KG1 (cell line): ENCODE measurements around the gene VPS13D.

Experiments
- DNase-seq: peaks from one replicate; lab custom pipeline; 2025; lab: John Stamatoyannopoulos, UW

VPS13D gene

DNA sequence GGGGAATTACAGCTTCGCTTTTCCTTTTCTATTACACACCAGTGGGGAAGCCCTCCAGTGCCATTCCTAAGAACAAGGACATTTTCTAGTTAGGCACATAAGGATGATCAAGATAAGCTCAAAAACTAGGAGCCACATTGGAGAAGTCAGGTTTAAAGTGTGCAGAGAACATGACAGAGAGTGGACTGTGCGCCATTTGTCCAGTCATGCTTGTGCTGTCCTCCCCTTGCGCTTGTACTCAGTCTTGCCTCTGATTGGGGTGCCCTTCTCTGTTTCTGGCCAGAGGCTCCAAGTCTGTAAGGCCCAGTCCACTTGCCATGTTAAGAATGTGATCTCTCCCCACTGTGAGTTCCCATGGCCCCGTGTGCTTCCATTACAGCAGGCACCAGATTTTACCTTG, 198.5 kb downstream of the VPS13D start:
- DNase-seq = no peak

GRCh38 chr1:12430525-12430924, 200.7 kb downstream of the VPS13D start:
- no peak for DNase-seq

GRCh38 chr1:12432897-12433296, 203.1 kb downstream of the VPS13D start:
- no peak for DNase-seq

DNA sequence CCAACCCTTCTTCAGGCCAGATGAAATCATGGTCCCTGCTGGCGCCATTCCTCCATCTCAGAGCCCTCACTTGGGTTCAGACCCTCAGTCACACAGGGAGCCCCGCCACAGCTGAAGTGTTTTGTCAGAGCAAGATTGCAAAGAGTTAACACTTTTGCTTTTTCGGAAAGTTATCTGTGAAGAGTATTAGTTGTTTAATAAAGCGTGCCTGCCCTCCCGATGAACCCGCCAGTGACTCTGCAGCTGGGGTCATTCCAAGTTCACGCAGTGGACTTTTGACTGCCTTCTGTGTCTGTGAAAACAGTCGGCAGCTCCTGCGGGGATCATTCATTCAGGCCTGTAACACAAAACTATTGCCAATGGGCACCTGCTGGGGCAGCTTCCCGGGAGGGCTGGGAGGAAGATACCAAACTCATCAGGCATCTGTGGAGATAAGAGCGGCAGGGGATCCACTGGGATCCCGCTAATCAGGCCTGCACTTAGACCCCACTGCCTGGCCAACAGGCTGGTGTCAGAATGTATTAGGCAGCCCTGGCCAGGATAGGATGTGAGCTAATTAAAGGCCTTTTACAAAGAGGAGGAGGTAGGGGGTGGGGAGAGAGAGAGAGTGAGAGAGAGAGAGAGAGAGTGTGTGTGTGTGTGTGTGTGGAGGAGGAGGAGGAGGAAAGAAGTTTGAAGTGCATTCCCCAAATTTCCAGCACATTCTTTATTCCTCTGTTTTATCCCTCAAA, 203.7 kb downstream of the VPS13D start:
- DNase-seq = no peak

DNA sequence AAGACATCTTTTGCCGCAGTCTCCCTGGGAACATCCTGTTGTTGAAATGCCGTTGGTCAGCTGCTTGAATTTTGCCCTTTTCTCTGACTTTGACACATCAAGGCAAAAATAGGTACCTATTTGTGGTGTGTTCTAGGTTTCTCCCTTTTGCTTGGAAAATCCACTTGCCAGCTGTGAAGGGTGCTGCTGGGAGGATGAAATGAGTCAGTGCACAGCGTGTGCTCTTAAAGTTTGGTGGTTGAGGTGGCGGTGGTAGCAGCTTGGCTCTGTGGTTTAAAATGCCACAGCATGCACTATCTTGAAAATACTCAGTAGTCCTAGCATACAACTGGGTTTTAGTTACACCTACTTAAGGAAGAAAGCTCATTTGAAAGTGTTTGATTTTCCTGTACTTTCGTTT, 204.3 kb downstream of the VPS13D start:
- no peak for DNase-seq

GRCh38 chr1:12434686-12435085, 204.9 kb downstream of the VPS13D start:
- no peak for DNase-seq

DNA sequence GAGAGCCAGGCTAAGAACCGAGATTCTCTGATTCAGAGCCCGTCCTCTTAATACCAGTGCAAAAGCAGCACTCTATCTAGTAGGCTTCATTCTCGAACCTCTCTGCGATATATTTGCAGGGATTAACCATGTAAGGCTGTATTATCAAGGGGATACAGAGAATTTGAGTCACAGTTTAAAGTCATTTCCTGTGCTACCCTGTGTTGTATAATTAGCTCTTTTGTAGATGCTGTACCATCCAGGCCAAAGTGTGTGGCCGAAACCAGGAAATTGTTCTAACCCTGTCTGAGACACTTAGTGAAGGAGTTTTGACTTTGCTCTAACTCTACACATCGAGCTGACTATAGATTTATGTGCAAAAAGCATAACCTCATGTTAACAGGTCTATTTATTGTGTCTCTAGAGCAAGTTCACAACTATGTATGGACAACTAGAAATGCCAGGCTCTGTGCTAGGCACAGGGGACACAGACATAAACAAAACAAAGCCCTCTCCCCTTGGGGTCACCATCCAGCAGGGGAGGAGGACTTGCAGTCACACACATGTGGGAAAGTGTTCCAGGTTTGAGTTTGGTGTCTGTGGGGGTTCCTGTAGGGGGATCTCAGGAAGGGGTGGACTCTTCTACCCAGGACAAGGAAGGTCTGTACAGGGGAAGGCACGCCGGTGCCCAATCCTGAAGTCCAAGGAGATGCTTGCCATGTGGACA, 206.0 kb downstream of the VPS13D start:
- DNase-seq = peak; percentile 55

GRCh38 chr1:12436345-12436658, 206.5 kb downstream of the VPS13D start:
- no peak for DNase-seq

- DNase-seq = no peak
Observed at GRCh38 chr1:12436817-12437599, 207.2 kb downstream of the VPS13D start.

GRCh38 chr1:12437629-12438028, 207.8 kb downstream of the VPS13D start:
- DNase-seq = no peak

DNA sequence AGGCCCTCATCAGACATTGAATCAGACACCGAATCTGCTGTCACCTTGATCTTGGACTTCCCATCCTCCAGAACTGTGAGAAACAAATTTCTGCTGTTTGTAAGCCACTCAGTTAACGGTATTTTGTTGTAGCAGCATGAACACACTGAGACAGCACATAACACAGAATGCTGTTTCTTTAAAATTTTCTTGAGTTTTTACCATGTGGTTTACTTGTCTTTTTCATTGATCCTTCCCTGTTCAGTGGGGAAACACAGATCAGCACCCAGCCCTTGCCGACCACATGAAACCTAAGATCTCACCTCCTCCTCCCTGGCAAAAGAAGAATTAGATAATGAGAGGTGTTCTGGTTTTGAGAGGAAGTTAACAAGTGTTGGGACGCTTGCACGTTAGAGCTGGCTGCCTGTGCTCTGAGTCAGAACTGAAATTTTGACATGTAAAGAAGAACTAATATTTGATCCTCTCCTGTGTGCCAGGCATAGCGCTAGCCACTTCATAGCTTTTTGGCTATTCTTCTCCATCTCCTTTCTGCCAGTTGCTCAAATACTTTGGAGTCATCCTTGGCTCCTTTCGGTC, 208.6 kb downstream of the VPS13D start:
- DNase-seq = no peak

GRCh38 chr1:12439073-12439472, 209.2 kb downstream of the VPS13D start:
- no peak for DNase-seq

DNA sequence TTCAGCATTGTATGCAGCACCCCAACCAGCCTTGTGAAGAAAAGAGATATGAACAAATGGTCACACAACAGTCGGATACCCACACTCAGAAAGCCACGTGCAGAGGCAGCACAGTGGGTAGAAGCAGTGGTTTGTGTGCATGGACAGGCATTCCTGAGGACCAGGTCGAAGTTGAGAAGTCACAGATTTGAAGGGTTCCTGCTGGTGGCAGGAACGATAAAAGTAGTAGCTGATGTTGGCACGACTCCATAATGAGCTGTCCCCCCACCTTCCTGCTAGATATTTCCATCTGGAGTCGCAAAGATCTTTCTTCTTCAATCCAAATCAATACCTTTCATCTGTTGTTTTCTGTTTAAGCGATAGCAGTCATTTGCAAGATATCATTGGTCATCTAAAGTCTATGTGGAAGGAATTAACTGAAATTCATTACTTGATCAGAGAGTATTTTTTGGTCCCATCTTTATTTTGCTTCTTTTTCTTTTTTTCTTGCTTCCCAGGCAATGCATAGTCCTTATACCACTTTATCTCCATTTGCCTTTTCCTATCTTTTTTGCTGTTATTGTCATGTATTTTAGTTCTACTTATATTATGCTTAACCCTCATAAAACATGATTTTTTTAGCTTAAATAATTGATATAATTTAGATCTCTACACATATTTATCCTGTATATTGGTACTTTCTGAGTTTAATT, 211.7 kb downstream of the VPS13D start:
- no peak for DNase-seq

DNA sequence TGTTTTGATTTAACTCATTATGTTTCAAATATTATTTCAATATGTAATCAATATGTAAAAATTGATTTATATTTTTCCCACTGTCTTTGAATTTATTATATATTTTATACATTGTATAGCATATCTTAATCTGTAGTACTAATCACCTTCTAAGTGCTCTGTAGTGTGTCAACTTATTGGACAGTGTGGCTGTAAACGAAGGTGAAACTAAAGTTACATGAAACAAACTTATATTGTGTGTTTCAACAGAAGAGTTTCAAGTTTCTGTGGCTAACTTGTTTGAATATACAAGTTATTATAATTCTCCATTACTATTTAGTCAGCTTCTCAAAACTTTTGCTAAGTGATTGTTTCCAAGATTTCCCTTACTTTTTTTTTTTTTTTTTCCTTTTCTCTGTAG, 212.4 kb downstream of the VPS13D start:
- DNase-seq = no peak

DNA sequence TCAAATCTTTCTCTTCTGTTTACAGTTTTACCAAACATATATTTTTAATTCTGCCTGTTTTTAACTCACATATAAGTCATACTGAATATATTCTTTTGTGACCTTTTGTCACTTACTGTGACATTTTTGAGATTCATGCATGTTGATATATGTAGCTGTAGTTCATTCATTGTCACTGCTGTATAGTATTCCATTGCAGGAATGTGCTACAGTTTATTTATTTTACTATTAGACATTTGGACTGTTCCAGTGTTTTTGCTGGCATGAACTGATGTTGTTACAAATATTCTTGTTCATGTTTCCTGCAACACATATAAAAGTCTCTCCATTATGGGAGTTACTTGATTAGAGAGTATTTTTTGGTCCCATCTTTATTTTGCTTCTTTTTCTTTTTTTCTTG, 213.3 kb downstream of the VPS13D start:
- DNase-seq = no peak

- no peak for DNase-seq
Observed at GRCh38 chr1:12444329-12444841, 214.6 kb downstream of the VPS13D start.

- no peak for DNase-seq
Observed at GRCh38 chr1:12445257-12445656, 215.4 kb downstream of the VPS13D start.

GRCh38 chr1:12446593-12446992, 216.8 kb downstream of the VPS13D start:
- no peak for DNase-seq

DNA sequence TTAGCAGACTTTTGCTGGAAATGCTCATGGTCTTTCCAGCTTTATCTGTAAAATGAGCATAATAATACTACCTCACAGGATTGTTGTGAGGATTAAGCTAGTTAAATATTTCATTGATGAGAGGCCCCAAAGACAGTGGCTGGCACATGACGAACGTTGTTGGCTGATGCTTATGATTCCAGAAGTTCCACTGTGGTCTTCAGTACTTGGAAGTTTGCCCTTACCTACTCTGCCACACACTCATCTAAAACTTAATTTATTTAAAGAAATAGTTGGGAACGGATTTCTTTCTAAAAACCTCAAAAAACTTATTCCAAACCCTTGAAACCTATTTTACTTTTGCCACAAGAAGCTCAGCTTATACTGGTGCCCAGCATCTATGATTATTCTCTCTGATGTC, 217.5 kb downstream of the VPS13D start:
- DNase-seq = no peak

DNA sequence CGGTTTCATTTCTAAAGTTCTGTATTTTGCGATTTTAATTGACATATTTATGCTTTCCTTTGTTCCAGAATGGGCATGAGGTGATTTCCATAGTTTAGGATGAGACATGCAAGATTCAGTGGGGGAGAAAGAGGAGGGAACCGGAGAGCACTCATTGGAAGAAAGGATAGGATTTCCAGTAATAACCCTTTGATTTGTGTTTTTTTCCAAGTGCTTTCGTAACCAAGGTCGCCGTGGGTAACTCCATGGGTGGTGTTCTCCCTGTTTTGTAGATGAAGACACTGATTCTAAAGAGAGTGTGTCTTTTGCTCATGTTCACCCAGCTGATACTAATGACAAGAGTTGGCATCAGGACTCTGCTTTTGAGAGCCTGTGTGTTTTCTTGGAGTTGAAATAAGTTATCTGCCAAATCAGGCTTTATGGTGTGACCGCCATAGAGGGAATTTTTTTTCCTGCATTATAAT, 218.1 kb downstream of the VPS13D start:
- DNase-seq = no peak

DNA sequence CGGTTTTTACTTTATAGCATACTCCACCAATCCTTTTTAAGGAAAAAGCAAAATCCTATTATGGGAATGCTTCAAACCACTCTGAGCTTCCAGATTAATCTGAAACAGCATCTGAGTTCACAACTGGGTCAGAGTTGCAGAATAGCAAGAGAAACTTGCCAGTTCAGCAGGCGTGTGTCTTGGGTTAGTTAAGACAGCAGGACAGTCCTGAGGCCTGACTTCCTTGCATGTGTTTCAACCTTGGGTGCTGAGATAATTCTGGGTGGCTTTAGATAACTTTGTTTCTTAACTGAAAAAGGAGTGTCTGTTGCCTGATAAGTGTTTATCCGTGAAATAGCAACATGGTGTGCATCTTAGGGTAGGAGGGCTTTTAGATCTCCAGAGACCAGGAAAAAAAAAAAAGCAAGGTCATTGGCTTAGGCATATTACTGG, 218.9 kb downstream of the VPS13D start:
- DNase-seq = no peak
